ENCODE results near the gene PDE4C.

The PDE4C gene

GRCh38 chr19:18225702-18226468 is at the start of gene PDE4C:
PDE4C (minus strand) TSS chr19:18226438; CDS start chr19:18226415, 23 bp downstream.
- no peak for DNase-seq (ENCODE audit: low spot score)

- DNase-seq (ENCODE audit: low spot score), result no peak
Observed at GRCh38 chr19:18274781-18275356, 48.6 kb upstream of the PDE4C start.

- no peak for DNase-seq (ENCODE audit: low spot score)
Observed at GRCh38 chr19:18274219-18274780, 48.1 kb upstream of the PDE4C start, which contains the start of gene IQCN. IQCN (minus strand) TSS chr19:18274452; CDS start chr19:18269478, 4,974 bp downstream.

- no peak for DNase-seq (ENCODE audit: low spot score)
Observed at GRCh38 chr19:18273561-18274218, 47.5 kb upstream of the PDE4C start.

GRCh38 chr19:18271433-18271841 is 45.2 kb upstream of the PDE4C start:
- DNase-seq (ENCODE audit: low spot score), result no peak

- DNase-seq (ENCODE audit: low spot score), result no peak
Observed at GRCh38 chr19:18270326-18270725, 44.1 kb upstream of the PDE4C start.

- DNase-seq (ENCODE audit: low spot score), result no peak
Observed at GRCh38 chr19:18269070-18269723, 43.0 kb upstream of the PDE4C start.

GRCh38 chr19:18266771-18267686 is 40.8 kb upstream of the PDE4C start:
- DNase-seq (ENCODE audit: low spot score), result no peak

GRCh38 chr19:18265582-18265981 is 39.3 kb upstream of the PDE4C start:
- no peak for DNase-seq (ENCODE audit: low spot score)

GRCh38 chr19:18264971-18265540 is 38.8 kb upstream of the PDE4C start:
- DNase-seq (ENCODE audit: low spot score), result no peak

GRCh38 chr19:18264137-18264854 is 38.1 kb upstream of the PDE4C start:
- DNase-seq (ENCODE audit: low spot score), result no peak

- DNase-seq (ENCODE audit: low spot score), result no peak
Observed at GRCh38 chr19:18263324-18264136, 37.3 kb upstream of the PDE4C start.

- no peak for DNase-seq (ENCODE audit: low spot score)
Observed at GRCh38 chr19:18262917-18263316, 36.7 kb upstream of the PDE4C start.

GRCh38 chr19:18262144-18262543 is 35.9 kb upstream of the PDE4C start:
- no peak for DNase-seq (ENCODE audit: low spot score)

- DNase-seq (ENCODE audit: low spot score), result no peak
Observed at GRCh38 chr19:18261474-18261873, 35.2 kb upstream of the PDE4C start.

- no peak for DNase-seq (ENCODE audit: low spot score)
Observed at GRCh38 chr19:18259893-18260292, 33.7 kb upstream of the PDE4C start.

- no peak for DNase-seq (ENCODE audit: low spot score)
Observed at GRCh38 chr19:18257503-18258470, 31.5 kb upstream of the PDE4C start.
